Sciatic nerve (tissue), 2 donors: ENCODE measurements around the gene ESRRG. TPM values are rescaled to one million over a fixed set of nuclear protein-coding genes. Genes with fewer than 3 reads are reported as not detected.
"Not testable (repeated sequence)": the region's sequence is repeated elsewhere in the genome, so short reads cannot be mapped to it uniquely, and the experiment has no call there.

ENCODE experiments used
- ATAC-seq: fragments of 200-7000 bp; cut with Tn5 transposase; one replicate; pipeline ENCODE4 v1.9.1; 2020; ENCODE audit warnings: mild to moderate bottlenecking, moderate library complexity
- DNase-seq: peaks from one replicate; pipeline ENCODE4 v3.0.0-alpha.2; 2020; ENCODE audit warnings: low spot score
- intact Hi-C: fragments of 100-400 bp; cut with DNase I; formaldehyde crosslinking; loops from one replicate; pipeline ENCODE4 v1.14.2; 2022
- total RNA-seq: library from RNA; stranded (reverse); fragmentation: NEBNext Ultra II Directional; extraction: Animal tissue kit (Norgen Biotek cat#: 25700); gene quantifications from one replicate; pipeline ENCODE4 v1.2.1, GENCODE V29; 2021
- donor health status: DM: no; HTN: no; CAD: no.
- donor health status: DM: no; HTN: no; CAD: no.

ESRRG gene
- total RNA-seq, 1 donor from 2014 or later = 5.8 TPM

GRCh38 chr1:216710598-216711333, 12.5 kb downstream of the ESRRG start:
- ATAC-seq (no peak), DNase-seq (no peak)
- intact Hi-C loops = no loop called here

- no peak for ATAC-seq
Observed at GRCh38 chr1:216710055-216710454, 13.2 kb downstream of the ESRRG start.

GRCh38 chr1:216705676-216706075, 17.6 kb downstream of the ESRRG start:
- DNase-seq = no peak
- intact Hi-C loops = no loop called here
- no peak for ATAC-seq

More at GRCh38 chr1:216710055-216710454, 13.2 kb downstream of the ESRRG start:
- DNase-seq = no peak
- intact Hi-C loops = no loop called here

- intact Hi-C loops, ATAC-seq, DNase-seq: not testable (repeated sequence)
Observed at GRCh38 chr1:216704065-216704464, 19.2 kb downstream of the ESRRG start.

GRCh38 chr1:216702170-216702569, 21.1 kb downstream of the ESRRG start:
- no peak for ATAC-seq
- DNase-seq = no peak
- intact Hi-C loops = no loop called here

GRCh38 chr1:216700779-216701178, 22.4 kb downstream of the ESRRG start:
- intact Hi-C loops = no loop called here
- DNase-seq (no peak), ATAC-seq (no peak)

- ATAC-seq (no peak), DNase-seq (no peak)
- intact Hi-C loops = no loop called here
Observed at GRCh38 chr1:216691710-216692109, 31.5 kb downstream of the ESRRG start.

GRCh38 chr1:216690603-216691002, 32.6 kb downstream of the ESRRG start:
- intact Hi-C loops = no loop called here
- ATAC-seq = no peak

GRCh38 chr1:216688127-216688657, 35.0 kb downstream of the ESRRG start:
- intact Hi-C loops = no loop called here
- DNase-seq (no peak), ATAC-seq (no peak)

More at GRCh38 chr1:216690603-216691002, 32.6 kb downstream of the ESRRG start:
- DNase-seq = no peak

GRCh38 chr1:216686860-216687766, 36.1 kb downstream of the ESRRG start:
- ATAC-seq (no peak), DNase-seq (no peak)
- intact Hi-C loops = no loop called here

GRCh38 chr1:216682752-216683151, 40.5 kb downstream of the ESRRG start:
- no peak for ATAC-seq

GRCh38 chr1:216679108-216679507, 44.1 kb downstream of the ESRRG start:
- intact Hi-C loops = no loop called here
- no peak for ATAC-seq
- DNase-seq = no peak

More at GRCh38 chr1:216682752-216683151, 40.5 kb downstream of the ESRRG start:
- DNase-seq = no peak
- intact Hi-C loops = no loop called here

GRCh38 chr1:216670118-216670883, 52.9 kb downstream of the ESRRG start:
- intact Hi-C loops = no loop called here
- DNase-seq (no peak), ATAC-seq (no peak)

GRCh38 chr1:216666441-216666840, 56.8 kb downstream of the ESRRG start:
- no peak for DNase-seq
- intact Hi-C loops = no loop called here
- no peak for ATAC-seq

- DNase-seq = no peak
- intact Hi-C loops = no loop called here
Observed at GRCh38 chr1:216665856-216666255, 57.4 kb downstream of the ESRRG start.

GRCh38 chr1:216665406-216665805, 57.8 kb downstream of the ESRRG start:
- intact Hi-C loops = no loop called here
- no peak for DNase-seq
- no peak for ATAC-seq

More at GRCh38 chr1:216665856-216666255, 57.4 kb downstream of the ESRRG start:
- no peak for ATAC-seq

GRCh38 chr1:216662681-216663080, 60.5 kb downstream of the ESRRG start:
- no peak for DNase-seq
- ATAC-seq = no peak
- intact Hi-C loops = no loop called here

- ATAC-seq = no peak
- no peak for DNase-seq
- intact Hi-C loops = no loop called here
Observed at GRCh38 chr1:216660561-216660960, 62.7 kb downstream of the ESRRG start.

GRCh38 chr1:216653001-216653400, 70.2 kb downstream of the ESRRG start:
- intact Hi-C loops = loop anchor here (10.0 kb wide), 1 partner anchor 1768 kb away; no protein-coding TSS in a partner anchor

More at GRCh38 chr1:216653001-216653400, 70.2 kb downstream of the ESRRG start:
- no peak for DNase-seq
- no peak for ATAC-seq
